Measurements from ENCODE around the gene CFAP77.

The CFAP77 gene

DNA sequence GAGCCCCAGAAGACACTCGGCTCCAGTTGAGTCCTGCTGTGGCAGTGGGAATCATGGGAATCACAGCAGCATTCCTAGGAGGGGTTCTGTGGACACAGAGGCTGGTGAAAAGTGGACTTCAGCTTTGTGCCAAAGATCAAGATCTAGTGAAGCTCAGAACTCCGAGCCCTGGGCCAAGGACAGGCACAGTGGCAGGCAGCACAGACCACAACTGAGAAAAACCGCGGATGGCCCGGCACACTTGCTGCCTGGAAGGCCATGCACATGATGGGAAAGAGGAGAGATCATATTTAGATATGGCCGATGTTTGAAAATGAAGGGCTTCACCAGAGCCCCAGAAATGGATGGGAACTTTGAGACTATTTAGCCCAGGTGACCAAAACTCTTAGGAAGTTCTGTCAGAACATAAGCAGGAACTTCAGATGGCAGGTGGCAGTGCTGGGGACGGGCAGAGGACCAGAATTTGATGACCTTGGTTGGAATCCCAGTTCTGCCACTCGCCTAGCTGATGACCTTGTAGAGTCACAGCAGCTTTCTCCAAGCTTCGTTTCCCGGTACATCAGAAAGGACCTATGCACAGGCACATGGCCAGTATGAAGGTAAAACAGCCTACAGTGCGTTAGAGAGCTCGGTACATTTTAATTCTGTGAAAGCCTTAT is 190.4 kb downstream of the CFAP77 start:
- Mint-ChIP-seq H3K4me1 (peaks cover 5% of the 10 kb centered on the region), H3K36me3 (ENCODE audit: low read depth) (peaks cover 53% of the 10 kb centered on the region), H3K4me3 (no peak overlapping the region), H3K27me3 (ENCODE audit: low read depth) (peaks cover 3% of the 10 kb centered on the region), H3K9me3 (no peaks in the 10 kb centered on the region), H3K27ac (no peak overlapping the region)
- TF ChIP-seq, protein P1, sequence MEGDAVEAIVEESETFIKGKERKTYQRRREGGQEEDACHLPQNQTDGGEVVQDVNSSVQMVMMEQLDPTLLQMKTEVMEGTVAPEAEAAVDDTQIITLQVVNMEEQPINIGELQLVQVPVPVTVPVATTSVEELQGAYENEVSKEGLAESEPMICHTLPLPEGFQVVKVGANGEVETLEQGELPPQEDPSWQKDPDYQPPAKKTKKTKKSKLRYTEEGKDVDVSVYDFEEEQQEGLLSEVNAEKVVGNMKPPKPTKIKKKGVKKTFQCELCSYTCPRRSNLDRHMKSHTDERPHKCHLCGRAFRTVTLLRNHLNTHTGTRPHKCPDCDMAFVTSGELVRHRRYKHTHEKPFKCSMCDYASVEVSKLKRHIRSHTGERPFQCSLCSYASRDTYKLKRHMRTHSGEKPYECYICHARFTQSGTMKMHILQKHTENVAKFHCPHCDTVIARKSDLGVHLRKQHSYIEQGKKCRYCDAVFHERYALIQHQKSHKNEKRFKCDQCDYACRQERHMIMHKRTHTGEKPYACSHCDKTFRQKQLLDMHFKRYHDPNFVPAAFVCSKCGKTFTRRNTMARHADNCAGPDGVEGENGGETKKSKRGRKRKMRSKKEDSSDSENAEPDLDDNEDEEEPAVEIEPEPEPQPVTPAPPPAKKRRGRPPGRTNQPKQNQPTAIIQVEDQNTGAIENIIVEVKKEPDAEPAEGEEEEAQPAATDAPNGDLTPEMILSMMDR (IDR thresholded peaks at IDR 0.05; ENCODE audit: unreplicated experiment in 3 of 3), result no peak

DNA sequence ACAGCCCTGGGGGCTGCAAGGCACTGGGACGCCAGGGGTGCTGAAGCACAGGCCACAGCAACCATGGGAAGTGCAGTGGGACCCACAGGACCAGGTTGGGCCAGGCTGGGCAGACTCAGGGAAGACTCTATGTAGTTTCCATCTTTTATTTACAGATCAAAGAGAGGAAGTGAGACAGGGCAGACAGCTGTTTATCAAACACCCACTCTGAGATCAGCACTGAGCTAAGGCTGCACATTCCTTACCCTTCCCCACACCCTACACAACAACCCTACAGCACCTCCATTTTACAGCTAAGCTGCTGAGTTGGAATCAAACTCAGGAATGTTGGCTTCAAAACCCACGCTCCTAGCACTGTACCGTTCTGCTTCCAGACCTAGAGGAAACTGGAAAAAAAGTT is 192.2 kb downstream of the CFAP77 start:
- no peak overlapping the region for H3K4me3 Mint-ChIP-seq
- H3K27ac Mint-ChIP-seq, result no peak overlapping the region
- H3K4me1 Mint-ChIP-seq, result peaks cover 5% of the 10 kb centered on the region
- no peaks in the 10 kb centered on the region for H3K27me3 Mint-ChIP-seq (ENCODE audit: low read depth)
- H3K9me3 Mint-ChIP-seq, result no peaks in the 10 kb centered on the region
- TF ChIP-seq, protein P1 (IDR thresholded peaks at IDR 0.05; ENCODE audit: unreplicated experiment in 3 of 3), result no peak
- H3K36me3 Mint-ChIP-seq (ENCODE audit: low read depth), result peaks cover 45% of the 10 kb centered on the region

DNA sequence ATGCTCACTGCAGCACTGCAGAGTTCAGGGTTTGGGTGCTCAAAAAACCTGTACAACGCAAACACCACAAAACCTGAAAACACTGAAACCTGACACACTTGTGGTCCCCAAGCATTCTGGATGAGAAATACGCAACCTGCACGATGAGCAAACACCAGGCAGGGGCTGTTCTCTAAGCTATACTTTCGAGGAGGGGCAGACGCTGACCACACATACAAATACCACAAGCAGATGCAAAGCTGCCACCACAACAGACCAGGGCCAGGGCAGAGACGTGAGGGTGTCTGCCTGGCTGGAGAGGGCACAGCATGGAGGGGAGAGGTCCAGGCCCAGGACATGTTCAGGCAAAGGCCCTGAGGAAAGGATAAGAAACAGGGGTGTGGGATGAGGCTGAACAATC is 195.4 kb downstream of the CFAP77 start:
- H3K27ac Mint-ChIP-seq, result no peak overlapping the region
- H3K36me3 Mint-ChIP-seq (ENCODE audit: low read depth), result peaks cover 44% of the 10 kb centered on the region
- peaks cover 5% of the 10 kb centered on the region for H3K4me1 Mint-ChIP-seq
- no peak overlapping the region for H3K4me3 Mint-ChIP-seq
- TF ChIP-seq, protein P1 (IDR thresholded peaks at IDR 0.05; ENCODE audit: unreplicated experiment in 3 of 3), result no peak
- no peaks in the 10 kb centered on the region for H3K27me3 Mint-ChIP-seq (ENCODE audit: low read depth)
- H3K9me3 Mint-ChIP-seq, result no peaks in the 10 kb centered on the region

DNA sequence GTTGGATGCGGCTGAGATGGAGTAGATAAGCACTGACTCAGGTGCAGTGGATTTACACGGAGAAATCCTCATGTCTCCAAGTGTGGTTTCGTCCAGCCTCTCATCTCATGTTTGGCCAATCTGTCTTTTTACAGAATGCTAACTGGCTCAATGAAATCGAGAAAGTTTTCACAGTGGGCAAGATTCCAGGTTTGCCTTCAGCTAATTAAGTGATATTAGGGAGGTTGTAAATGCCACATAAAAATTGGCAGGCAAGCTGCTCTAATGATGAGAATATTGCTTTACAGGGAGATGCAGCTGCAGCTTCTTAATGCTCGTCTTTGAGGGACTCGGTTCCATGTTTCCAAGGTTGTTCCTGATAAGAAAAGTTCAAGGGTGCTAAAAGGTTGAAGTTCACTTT is 196.1 kb downstream of the CFAP77 start:
- TF ChIP-seq, protein P1 (IDR thresholded peaks at IDR 0.05; ENCODE audit: unreplicated experiment in 3 of 3), result no peak
- peaks cover 44% of the 10 kb centered on the region for H3K36me3 Mint-ChIP-seq (ENCODE audit: low read depth)
- H3K4me3 Mint-ChIP-seq, result no peak overlapping the region

DNA sequence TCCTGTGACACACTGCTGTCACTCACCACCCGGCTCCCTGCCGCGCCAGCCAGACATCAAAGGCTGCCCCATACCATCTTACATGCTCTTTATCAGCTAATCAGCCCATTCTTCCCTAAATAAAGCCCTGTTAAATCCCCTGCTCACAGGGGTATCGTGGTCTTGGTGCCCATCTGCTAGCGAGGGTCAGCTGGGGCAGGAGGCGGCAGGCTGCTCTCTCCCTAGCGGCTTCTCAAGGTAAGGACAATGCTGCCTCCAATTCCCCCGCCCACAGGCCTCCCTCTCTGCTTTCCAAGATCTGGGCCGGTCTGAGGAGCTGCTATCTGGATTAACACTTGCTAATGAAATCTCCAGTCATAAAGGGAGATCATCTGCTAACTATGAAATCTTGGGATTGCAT is 199.2 kb downstream of the CFAP77 start:
- H3K27ac Mint-ChIP-seq, result no peak overlapping the region
- H3K9me3 Mint-ChIP-seq, result no peaks in the 10 kb centered on the region
- H3K27me3 Mint-ChIP-seq (ENCODE audit: low read depth), result no peaks in the 10 kb centered on the region
- TF ChIP-seq, protein P1 (IDR thresholded peaks at IDR 0.05; ENCODE audit: unreplicated experiment in 3 of 3), result no peak
- H3K36me3 Mint-ChIP-seq (ENCODE audit: low read depth), result peaks cover 57% of the 10 kb centered on the region
- no peak overlapping the region for H3K4me3 Mint-ChIP-seq
- H3K4me1 Mint-ChIP-seq, result no peaks in the 10 kb centered on the region

More for the DNA sequence above, 196.1 kb downstream of the CFAP77 start:
- no peak overlapping the region for H3K27ac Mint-ChIP-seq
- H3K27me3 Mint-ChIP-seq (ENCODE audit: low read depth), result no peaks in the 10 kb centered on the region
- peaks cover 5% of the 10 kb centered on the region for H3K4me1 Mint-ChIP-seq
- no peaks in the 10 kb centered on the region for H3K9me3 Mint-ChIP-seq

GRCh38 chr9:132609829-132610228 is 199.8 kb downstream of the CFAP77 start:
- no peaks in the 10 kb centered on the region for H3K27me3 Mint-ChIP-seq (ENCODE audit: low read depth)
- TF ChIP-seq, protein P1 (IDR thresholded peaks at IDR 0.05; ENCODE audit: unreplicated experiment in 3 of 3), result no peak
- H3K4me3 Mint-ChIP-seq, result no peak overlapping the region
- H3K27ac Mint-ChIP-seq, result no peak overlapping the region
- peaks cover 57% of the 10 kb centered on the region for H3K36me3 Mint-ChIP-seq (ENCODE audit: low read depth)
- H3K9me3 Mint-ChIP-seq, result no peaks in the 10 kb centered on the region
- H3K4me1 Mint-ChIP-seq, result no peaks in the 10 kb centered on the region
